Measurements from ENCODE around the gene PDE6A. TPM values are rescaled to one million over a fixed set of nuclear protein-coding genes. Genes with fewer than 3 reads are reported as not detected.

The PDE6A gene
- total and polyA plus RNA-seq, 2 of the 8 experiments (the other 6 are each of a cell fraction or from before 2014, with no cell fraction given) = not detected

DNA sequence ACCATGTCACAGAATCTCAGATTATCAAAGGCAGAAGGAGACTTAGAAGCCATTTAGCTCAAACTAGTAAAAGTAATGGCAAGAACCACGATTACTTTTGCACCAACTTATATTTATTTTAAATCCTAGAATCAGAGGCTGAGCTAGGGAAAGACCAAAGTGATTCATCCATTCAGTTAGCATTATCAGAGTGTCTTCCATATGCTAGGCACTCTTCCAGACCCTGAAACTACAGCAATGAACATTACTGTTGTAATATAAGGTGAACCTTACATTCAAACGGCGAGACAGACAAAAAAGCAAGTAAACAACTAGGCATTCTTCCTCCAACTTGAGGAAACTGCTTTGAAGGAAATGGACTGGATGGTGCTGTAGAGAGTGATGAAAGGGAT is 7.9 kb downstream of the PDE6A start:
- ChIA-PET POLR2A (ENCODE audit: partially characterized antibody) (interaction anchor here (0.9 kb wide), 1 partner anchor 64 kb away, joined by 3 read pairs; the partner anchor contains the start of genes HMGXB3 and TIGD6), CTCF (ENCODE audit: partially characterized antibody) (interaction anchor here (1.0 to 6.4 kb wide), 12 partner anchors 10 to 304 kb away, joined by 3 to 80 read pairs (median 9); partner anchors contain the start of gene SLC26A2)
- H4K8ac ChIP-seq (ENCODE audit: extremely low read depth, insufficient read depth, low read length) = no peak overlapping the region
- no peaks in the 10 kb centered on the region; a peak in 2 of 7 replicates for H3K27me3 ChIP-seq (replicated peaks in 1 of 4; ENCODE audit: control insufficient read depth in 3 of 4, extremely low read depth in 1 of 4, insufficient read depth in 3 of 4, low read length in 3 of 4)
- no peak overlapping the region for H2BK12ac ChIP-seq (ENCODE audit: low read depth, low read length)
- no peak overlapping the region for H2BK20ac ChIP-seq (ENCODE audit: low read length)
- H3K56ac ChIP-seq (replicated peaks; ENCODE audit: insufficient read length, low read depth, low read length) = no peak overlapping the region
- H3K4ac ChIP-seq (replicated peaks; ENCODE audit: insufficient read length, low read depth, low read length) = no peak overlapping the region
- no peaks in the 10 kb centered on the region for H3K79me2 ChIP-seq (ENCODE audit: control insufficient read depth in 1 of 2, insufficient read depth in 2 of 2, low read length in 2 of 2)
- DNase-seq (ENCODE audit: low read depth in 1 of 2, low spot score in 2 of 2) (no peak), FAIRE-seq (no peak)
- no peak overlapping the region for H3K14ac ChIP-seq (ENCODE audit: insufficient read length)
- H3K18ac ChIP-seq (ENCODE audit: extremely low read depth, low read length) = no peak overlapping the region
- 88% methylated on average over 3 of the region's 3 CpGs; no CpG with 5 or more reads in 1 of the 2 experiments for WGBS, 2 experiments (ENCODE audit: extremely low coverage in 1 of 2, insufficient coverage in 1 of 2, insufficient read length in 1 of 2, insufficient replicate concordance in 2 of 2, low coverage in 1 of 2, low lambda C conversion rate in 2 of 2, missing lambda C conversion rate in 1 of 2)
- H3K27ac ChIP-seq (ENCODE audit: low read depth, low read length) = no peak overlapping the region
- H4K5ac ChIP-seq (ENCODE audit: insufficient read length, low read depth, low read length) = no peak overlapping the region
- no peaks in the 10 kb centered on the region for H3K36me3 ChIP-seq (ENCODE audit: control insufficient read depth in 2 of 4, insufficient read depth in 4 of 4, low read length in 3 of 4)
- H2AK5ac ChIP-seq (ENCODE audit: low read depth, low read length) = no peak overlapping the region
- H3K4me1 ChIP-seq (replicated peaks in 1 of 4; ENCODE audit: control insufficient read depth in 3 of 4, insufficient read depth in 4 of 4, low read length in 3 of 4) = peaks cover 0 to 5% (median 1%) of the 10 kb centered on the region in 4 experiments; a peak in 1 of 7 replicates
- no peak overlapping the region for H3K4me2 ChIP-seq (ENCODE audit: insufficient read depth in 1 of 2, low read depth in 2 of 2, low read length in 2 of 2)
- H3K79me1 ChIP-seq (ENCODE audit: low read depth, low read length) = no peaks in the 10 kb centered on the region
- no peak overlapping the region for H2BK5ac ChIP-seq (ENCODE audit: low read depth, low read length)
- H2BK120ac ChIP-seq (replicated peaks; ENCODE audit: low read depth, low read length) = no peak overlapping the region
- no peaks in the 10 kb centered on the region for H3K23me2 ChIP-seq (ENCODE audit: low read depth, low read length)
- no peaks in the 10 kb centered on the region for H3K9me3 ChIP-seq (ENCODE audit: insufficient read depth in 2 of 2, low read depth in 1 of 2, low read length in 1 of 2)
- H3K4me3 ChIP-seq (ENCODE audit: extremely low read depth in 1 of 4, insufficient read depth in 2 of 4, low read depth in 3 of 4, low read length in 4 of 4) = no peak overlapping the region
- H2AFZ ChIP-seq (ENCODE audit: low read length) = no peak overlapping the region
- H3K23ac ChIP-seq (ENCODE audit: insufficient read length) = no peak overlapping the region
- H4K91ac ChIP-seq (replicated peaks; ENCODE audit: insufficient read length, low read length) = no peak overlapping the region
- no peak overlapping the region for H3K9ac ChIP-seq (replicated peaks in 1 of 4; ENCODE audit: extremely low read depth in 1 of 4, low read depth in 3 of 4, low read length in 3 of 4)
- H4K20me1 ChIP-seq (replicated peaks in 1 of 2; ENCODE audit: control insufficient read depth in 1 of 2, insufficient read depth in 2 of 2, low read length in 2 of 2) = no peaks in the 10 kb centered on the region
- H2BK15ac ChIP-seq (ENCODE audit: low read length) = no peak overlapping the region
- TF ChIP-seq TAF7 (optimal IDR thresholded peaks at IDR 0.05; ENCODE audit: borderline replicate concordance, low read depth, low read length) (no peak), KDM5A (IDR thresholded peaks at IDR 0.05; ENCODE audit: low read length) (no peak), SIN3A (conservative IDR thresholded peaks at IDR 0.05 in 1 of 2, IDR thresholded peaks at IDR 0.05 in 1 of 2; ENCODE audit: low read depth in 1 of 2, low read length in 2 of 2) (no peak), CEBPB (IDR thresholded peaks at IDR 0.05; ENCODE audit: low read depth, low read length) (no peak), BRCA1 (IDR thresholded peaks at IDR 0.05; ENCODE audit: low read depth, low read length) (no peak), TEAD4 (IDR thresholded peaks at IDR 0.05; ENCODE audit: low read depth, low read length) (no peak), SIX5 (IDR thresholded peaks at IDR 0.05; ENCODE audit: low read depth, low read length) (no peak), CTBP2 (IDR thresholded peaks at IDR 0.05; ENCODE audit: borderline replicate concordance, insufficient read depth, insufficient read length, low read length) (no peak), POU5F1 (IDR thresholded peaks at IDR 0.05; ENCODE audit: low read depth, low read length) (no peak), EGR1 (IDR thresholded peaks at IDR 0.05; ENCODE audit: borderline replicate concordance, low read depth, low read length) (no peak), SUZ12 (IDR thresholded peaks at IDR 0.05; ENCODE audit: low read length) (no peak), RBBP5 (IDR thresholded peaks at IDR 0.05; ENCODE audit: borderline replicate concordance, low read depth, low read length) (no peak), GABPA (IDR thresholded peaks at IDR 0.05; ENCODE audit: borderline replicate concordance, insufficient read depth, low read length) (no peak), KDM4A (IDR thresholded peaks at IDR 0.05; ENCODE audit: low read depth, low read length, severe bottlenecking) (no peak), CHD2 (IDR thresholded peaks at IDR 0.05; ENCODE audit: low read length) (no peak)
